HEK293 (cell line): Measurements from ENCODE around the gene DCST1.

Experiments
- CTCF ChIA-PET: fragments of 350-600 bp; formaldehyde crosslinking; extraction: SDS; loops from one replicate; lab custom pipeline; 2021; ENCODE audit warnings: antibody characterized with exemption; lab: Yijun Ruan, JAX
- POLR2A ChIA-PET: fragments of 300-600 bp; formaldehyde crosslinking; extraction: SDS; loops from one replicate; lab custom pipeline; 2020; ENCODE audit warnings: antibody characterized with exemption, inconsistent platforms; lab: Yijun Ruan, JAX
- H3K27ac ChIP-seq: fragments of 200-500 bp; sonication (Bioruptor generic); 2 replicates; pipeline ENCODE4 v1.5.1; 2014; ENCODE audit warnings: low read depth, low read length, control low read depth, inconsistent platforms; ENCODE audit errors: extremely low read depth
- H3K36me3 ChIP-seq, 2 experiments: fragments of 200-500 bp in 1 of 2; sonication (Bioruptor generic) in 1 of 2; 1 replicate in 1 of 2; 2 replicates in 1 of 2; pipeline ENCODE4 v1.5.1; 2014 to 2017; ENCODE audit warnings: inconsistent platforms in 2 of 2, low read length in 2 of 2; ENCODE audit not compliant: control insufficient read depth in 2 of 2, insufficient read depth in 1 of 2
- H3K4me1 ChIP-seq: fragments of 200-500 bp; sonication (Bioruptor generic); 2 replicates; pipeline ENCODE4 v1.5.1; 2014; ENCODE audit warnings: mild to moderate bottlenecking, low read length, inconsistent platforms; ENCODE audit not compliant: control insufficient read depth, insufficient read depth
- H3K4me3 ChIP-seq: 2 replicates; pipeline ENCODE4 v1.5.1; 2011; ENCODE audit warnings: low read depth, mild to moderate bottlenecking, control low read depth, low read length, moderate library complexity
- H3K9me3 ChIP-seq: fragments of 200-500 bp; sonication (Bioruptor generic); 2 replicates; pipeline ENCODE4 v1.5.1; 2014; ENCODE audit warnings: low read depth, low read length, inconsistent platforms; ENCODE audit not compliant: control insufficient read depth, insufficient read depth
- BCL11A ChIP-seq: fragments of 450-650 bp; formaldehyde crosslinking; IDR thresholded peaks from 2 replicates; pipeline ENCODE4 v1.5.1; 2016; ENCODE audit warnings: low read depth, missing biosample characterization, missing genetic modification characterization
- CTCF ChIP-seq: fragments of 450-650 bp; formaldehyde crosslinking; IDR thresholded peaks from 2 replicates; pipeline ENCODE4 v1.5.1; 2016; ENCODE audit warnings: missing biosample characterization, missing genetic modification characterization
- GLIS1 ChIP-seq: fragments of 450-650 bp; formaldehyde crosslinking; IDR thresholded peaks from 2 replicates; pipeline ENCODE4 v1.5.1; 2016; ENCODE audit warnings: missing biosample characterization, missing genetic modification characterization
- IKZF3 ChIP-seq: fragments of 450-650 bp; IDR thresholded peaks from 2 replicates; pipeline ENCODE4 v1.5.0; 2018; ENCODE audit warnings: missing biosample characterization, mild to moderate bottlenecking, missing genetic modification characterization, moderate library complexity
- KLF10 ChIP-seq: fragments of 450-650 bp; IDR thresholded peaks from 2 replicates; pipeline ENCODE4 v1.5.1; 2018; ENCODE audit warnings: missing biosample characterization, mild to moderate bottlenecking, missing genetic modification characterization
- MZF1 ChIP-seq: fragments of 450-650 bp; formaldehyde crosslinking; IDR thresholded peaks from 2 replicates; pipeline ENCODE4 v1.5.1; 2017; ENCODE audit warnings: missing biosample characterization, missing genetic modification characterization, borderline replicate concordance
- YY1 ChIP-seq: fragments of 450-650 bp; formaldehyde crosslinking; IDR thresholded peaks from 2 replicates; pipeline ENCODE4 v1.5.1; 2018; ENCODE audit warnings: missing biosample characterization, missing genetic modification characterization
- YY2 ChIP-seq: fragments of 450-650 bp; formaldehyde crosslinking; IDR thresholded peaks from 2 replicates; pipeline ENCODE4 v1.5.1; 2016; ENCODE audit warnings: missing biosample characterization, missing genetic modification characterization
- ZBTB10 ChIP-seq: fragments of 450-650 bp; formaldehyde crosslinking; IDR thresholded peaks from 2 replicates; pipeline ENCODE4 v1.5.1; 2016; ENCODE audit warnings: missing biosample characterization, missing genetic modification characterization
- ZBTB48 ChIP-seq: fragments of 450-650 bp; formaldehyde crosslinking; IDR thresholded peaks from 2 replicates; pipeline ENCODE4 v1.5.1; 2016; ENCODE audit warnings: missing biosample characterization, missing genetic modification characterization
- ZBTB7A ChIP-seq: fragments of 450-650 bp; formaldehyde crosslinking; IDR thresholded peaks from 2 replicates; pipeline ENCODE4 v1.5.1; 2016; ENCODE audit warnings: low read depth, missing biosample characterization, missing genetic modification characterization
- ZNF248 ChIP-seq: fragments of 450-650 bp; formaldehyde crosslinking; IDR thresholded peaks from 2 replicates; pipeline ENCODE4 v1.5.1; 2017; ENCODE audit warnings: missing biosample characterization, missing genetic modification characterization
- ZNF561 ChIP-seq: fragments of 450-650 bp; IDR thresholded peaks from 2 replicates; pipeline ENCODE4 v1.5.1; 2018; ENCODE audit warnings: missing biosample characterization, missing genetic modification characterization, borderline replicate concordance
- ZNF76 ChIP-seq: fragments of 450-650 bp; formaldehyde crosslinking; IDR thresholded peaks from 2 replicates; pipeline ENCODE4; 2016; ENCODE audit warnings: low read depth, missing biosample characterization, missing genetic modification characterization, borderline replicate concordance
- ZNF791 ChIP-seq: fragments of 450-650 bp; formaldehyde crosslinking; IDR thresholded peaks from 2 replicates; pipeline ENCODE4 v1.5.1; 2016; ENCODE audit warnings: missing biosample characterization, missing genetic modification characterization
- ZSCAN30 ChIP-seq: fragments of 450-650 bp; IDR thresholded peaks from 2 replicates; pipeline ENCODE4 v1.5.1; 2018; ENCODE audit warnings: missing biosample characterization, mild to moderate bottlenecking, missing genetic modification characterization, moderate library complexity
- TF ChIP-seq, protein P1 (sequence below): fragments of 450-650 bp; formaldehyde crosslinking; IDR thresholded peaks from 2 replicates; pipeline ENCODE4 v1.5.1; 2016; ENCODE audit warnings: missing biosample characterization, missing genetic modification characterization
- TF ChIP-seq, protein P2 (sequence below): fragments of 450-650 bp; formaldehyde crosslinking; IDR thresholded peaks from 2 replicates; pipeline ENCODE4 v1.5.1; 2016; ENCODE audit warnings: missing biosample characterization, missing genetic modification characterization
- TF ChIP-seq, protein P3 (sequence below): fragments of 450-650 bp; formaldehyde crosslinking; IDR thresholded peaks from 2 replicates; pipeline ENCODE4 v1.5.1; 2016; ENCODE audit warnings: missing biosample characterization, missing genetic modification characterization, borderline replicate concordance

Gene DCST1

DNA sequence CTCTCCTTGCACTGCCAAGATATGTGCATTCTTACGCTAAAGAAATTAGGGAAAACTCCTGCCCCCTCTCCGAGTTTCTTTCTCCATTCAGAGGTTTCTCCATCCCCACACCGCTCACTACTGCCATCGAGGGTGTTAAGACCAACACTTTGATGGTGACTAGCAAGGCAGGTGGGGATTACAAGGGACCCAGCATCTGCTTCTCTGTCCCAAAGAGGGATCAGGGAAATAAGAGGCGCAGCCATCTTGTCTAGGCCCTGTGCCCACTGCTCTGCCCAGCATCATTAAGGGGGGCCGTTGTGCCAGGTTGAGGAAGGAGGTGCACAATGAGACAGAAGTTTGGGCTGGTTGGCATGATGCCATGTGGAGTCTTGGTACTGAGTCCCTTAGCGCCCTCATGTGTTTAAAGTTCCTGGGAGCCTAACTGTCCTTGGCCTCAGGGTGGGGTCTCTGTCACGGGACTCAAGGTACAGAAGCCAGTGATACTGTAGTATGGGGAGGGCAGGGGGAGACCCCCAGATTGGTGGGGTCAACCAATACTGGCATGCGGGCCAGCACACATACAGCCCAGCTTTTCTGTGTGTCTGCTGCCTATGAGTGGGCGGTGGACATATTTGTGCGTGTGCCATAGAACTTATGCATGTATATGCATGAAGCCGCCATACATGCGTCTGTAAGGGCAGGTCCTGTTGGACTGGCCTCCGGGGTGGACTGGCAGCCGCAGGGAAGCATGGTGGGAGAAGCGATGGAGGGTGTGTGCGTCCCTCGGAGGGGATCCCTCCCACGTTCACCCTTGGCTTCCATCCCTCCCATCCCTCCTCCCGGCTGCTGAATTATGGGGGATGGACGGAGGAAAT lies 50.5 kb downstream of the DCST1 start (continued):
- peak; percentile 33 for TF ChIP-seq CTCF (tag by site-specific recombination)
- TF ChIP-seq ZBTB7A (tag by site-specific recombination) = 0 out of 2 replicates have a peak, but pooled peaks have one; percentile 38
- peak; percentile 14; the same call in 1 of the 2 replicates for TF ChIP-seq ZBTB48 (tag by site-specific recombination)
- TF ChIP-seq YY2 (tag by site-specific recombination) = peak; percentile 75
- TF ChIP-seq ZBTB10 = 0 out of 2 replicates have a peak, but pooled peaks have one; percentile 21
- TF ChIP-seq GLIS1 (tag by site-specific recombination) = peak; percentile 76

DNA sequence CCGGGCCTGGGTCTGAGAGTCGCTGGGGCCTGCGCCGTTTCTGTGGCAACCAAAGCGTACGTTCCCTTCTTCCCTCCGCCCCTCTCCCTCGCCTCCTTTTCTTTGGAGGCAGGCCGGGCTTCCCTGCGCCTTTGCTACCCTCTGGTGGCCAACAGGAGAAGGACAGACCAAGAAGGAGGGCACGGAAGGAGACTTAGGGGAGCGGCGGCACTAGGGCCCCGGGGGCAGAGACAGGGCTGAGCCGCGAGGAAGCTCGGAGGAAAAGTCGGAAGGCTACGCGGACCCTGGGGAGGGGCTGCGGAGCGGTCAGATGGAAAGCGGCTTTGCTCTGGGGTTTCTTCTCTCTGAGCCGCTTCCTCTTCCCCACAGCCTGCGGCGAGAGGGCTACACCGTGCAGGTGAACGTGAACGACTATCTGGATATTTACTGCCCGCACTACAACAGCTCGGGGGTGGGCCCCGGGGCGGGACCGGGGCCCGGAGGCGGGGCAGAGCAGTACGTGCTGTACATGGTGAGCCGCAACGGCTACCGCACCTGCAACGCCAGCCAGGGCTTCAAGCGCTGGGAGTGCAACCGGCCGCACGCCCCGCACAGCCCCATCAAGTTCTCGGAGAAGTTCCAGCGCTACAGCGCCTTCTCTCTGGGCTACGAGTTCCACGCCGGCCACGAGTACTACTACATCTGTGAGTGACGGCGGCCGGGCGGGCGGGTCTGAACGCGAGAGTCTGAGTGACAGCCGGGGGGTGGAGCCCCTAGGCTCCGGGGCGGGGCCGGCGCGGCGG lies 51.3 kb downstream of the DCST1 start:
- Histone ChIP-seq H3K4me3 (peak overlapping the region; percentile 78), H3K4me1 (peaks cover 10% of the 10 kb centered on the region), H3K27ac (peak overlapping the region; percentile 61; the same call in 1 of the 2 replicates)
- peak; percentile 52; the same call in 1 of the 2 replicates for TF ChIP-seq ZNF561 (tag by site-specific recombination)
- TF ChIP-seq, protein P1, sequence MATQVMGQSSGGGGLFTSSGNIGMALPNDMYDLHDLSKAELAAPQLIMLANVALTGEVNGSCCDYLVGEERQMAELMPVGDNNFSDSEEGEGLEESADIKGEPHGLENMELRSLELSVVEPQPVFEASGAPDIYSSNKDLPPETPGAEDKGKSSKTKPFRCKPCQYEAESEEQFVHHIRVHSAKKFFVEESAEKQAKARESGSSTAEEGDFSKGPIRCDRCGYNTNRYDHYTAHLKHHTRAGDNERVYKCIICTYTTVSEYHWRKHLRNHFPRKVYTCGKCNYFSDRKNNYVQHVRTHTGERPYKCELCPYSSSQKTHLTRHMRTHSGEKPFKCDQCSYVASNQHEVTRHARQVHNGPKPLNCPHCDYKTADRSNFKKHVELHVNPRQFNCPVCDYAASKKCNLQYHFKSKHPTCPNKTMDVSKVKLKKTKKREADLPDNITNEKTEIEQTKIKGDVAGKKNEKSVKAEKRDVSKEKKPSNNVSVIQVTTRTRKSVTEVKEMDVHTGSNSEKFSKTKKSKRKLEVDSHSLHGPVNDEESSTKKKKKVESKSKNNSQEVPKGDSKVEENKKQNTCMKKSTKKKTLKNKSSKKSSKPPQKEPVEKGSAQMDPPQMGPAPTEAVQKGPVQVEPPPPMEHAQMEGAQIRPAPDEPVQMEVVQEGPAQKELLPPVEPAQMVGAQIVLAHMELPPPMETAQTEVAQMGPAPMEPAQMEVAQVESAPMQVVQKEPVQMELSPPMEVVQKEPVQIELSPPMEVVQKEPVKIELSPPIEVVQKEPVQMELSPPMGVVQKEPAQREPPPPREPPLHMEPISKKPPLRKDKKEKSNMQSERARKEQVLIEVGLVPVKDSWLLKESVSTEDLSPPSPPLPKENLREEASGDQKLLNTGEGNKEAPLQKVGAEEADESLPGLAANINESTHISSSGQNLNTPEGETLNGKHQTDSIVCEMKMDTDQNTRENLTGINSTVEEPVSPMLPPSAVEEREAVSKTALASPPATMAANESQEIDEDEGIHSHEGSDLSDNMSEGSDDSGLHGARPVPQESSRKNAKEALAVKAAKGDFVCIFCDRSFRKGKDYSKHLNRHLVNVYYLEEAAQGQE (tag by site-specific recombination) = peak; percentile 35
- peak; percentile 78 for TF ChIP-seq KLF10 (tag by site-specific recombination)
- peak; percentile 87; the same call in 1 of the 2 replicates for TF ChIP-seq ZNF76
- no peak for TF ChIP-seq BCL11A (tag by site-specific recombination)
- TF ChIP-seq, protein P2, sequence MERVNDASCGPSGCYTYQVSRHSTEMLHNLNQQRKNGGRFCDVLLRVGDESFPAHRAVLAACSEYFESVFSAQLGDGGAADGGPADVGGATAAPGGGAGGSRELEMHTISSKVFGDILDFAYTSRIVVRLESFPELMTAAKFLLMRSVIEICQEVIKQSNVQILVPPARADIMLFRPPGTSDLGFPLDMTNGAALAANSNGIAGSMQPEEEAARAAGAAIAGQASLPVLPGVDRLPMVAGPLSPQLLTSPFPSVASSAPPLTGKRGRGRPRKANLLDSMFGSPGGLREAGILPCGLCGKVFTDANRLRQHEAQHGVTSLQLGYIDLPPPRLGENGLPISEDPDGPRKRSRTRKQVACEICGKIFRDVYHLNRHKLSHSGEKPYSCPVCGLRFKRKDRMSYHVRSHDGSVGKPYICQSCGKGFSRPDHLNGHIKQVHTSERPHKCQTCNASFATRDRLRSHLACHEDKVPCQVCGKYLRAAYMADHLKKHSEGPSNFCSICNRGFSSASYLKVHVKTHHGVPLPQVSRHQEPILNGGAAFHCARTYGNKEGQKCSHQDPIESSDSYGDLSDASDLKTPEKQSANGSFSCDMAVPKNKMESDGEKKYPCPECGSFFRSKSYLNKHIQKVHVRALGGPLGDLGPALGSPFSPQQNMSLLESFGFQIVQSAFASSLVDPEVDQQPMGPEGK (tag by site-specific recombination) = peak; percentile 92
- TF ChIP-seq IKZF3 = peak; percentile 98
- TF ChIP-seq, protein P3, sequence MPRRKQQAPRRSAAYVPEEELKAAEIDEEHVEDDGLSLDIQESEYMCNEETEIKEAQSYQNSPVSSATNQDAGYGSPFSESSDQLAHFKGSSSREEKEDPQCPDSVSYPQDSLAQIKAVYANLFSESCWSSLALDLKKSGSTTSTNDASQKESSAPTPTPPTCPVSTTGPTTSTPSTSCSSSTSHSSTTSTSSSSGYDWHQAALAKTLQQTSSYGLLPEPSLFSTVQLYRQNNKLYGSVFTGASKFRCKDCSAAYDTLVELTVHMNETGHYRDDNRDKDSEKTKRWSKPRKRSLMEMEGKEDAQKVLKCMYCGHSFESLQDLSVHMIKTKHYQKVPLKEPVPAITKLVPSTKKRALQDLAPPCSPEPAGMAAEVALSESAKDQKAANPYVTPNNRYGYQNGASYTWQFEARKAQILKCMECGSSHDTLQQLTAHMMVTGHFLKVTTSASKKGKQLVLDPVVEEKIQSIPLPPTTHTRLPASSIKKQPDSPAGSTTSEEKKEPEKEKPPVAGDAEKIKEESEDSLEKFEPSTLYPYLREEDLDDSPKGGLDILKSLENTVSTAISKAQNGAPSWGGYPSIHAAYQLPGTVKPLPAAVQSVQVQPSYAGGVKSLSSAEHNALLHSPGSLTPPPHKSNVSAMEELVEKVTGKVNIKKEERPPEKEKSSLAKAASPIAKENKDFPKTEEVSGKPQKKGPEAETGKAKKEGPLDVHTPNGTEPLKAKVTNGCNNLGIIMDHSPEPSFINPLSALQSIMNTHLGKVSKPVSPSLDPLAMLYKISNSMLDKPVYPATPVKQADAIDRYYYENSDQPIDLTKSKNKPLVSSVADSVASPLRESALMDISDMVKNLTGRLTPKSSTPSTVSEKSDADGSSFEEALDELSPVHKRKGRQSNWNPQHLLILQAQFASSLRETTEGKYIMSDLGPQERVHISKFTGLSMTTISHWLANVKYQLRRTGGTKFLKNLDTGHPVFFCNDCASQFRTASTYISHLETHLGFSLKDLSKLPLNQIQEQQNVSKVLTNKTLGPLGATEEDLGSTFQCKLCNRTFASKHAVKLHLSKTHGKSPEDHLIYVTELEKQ = peak; percentile 36; the same call in 1 of the 2 replicates
- peak; percentile 47; the same call in 1 of the 2 replicates for TF ChIP-seq MZF1 (tag by site-specific recombination)
- TF ChIP-seq ZNF791 (tag by site-specific recombination) = no peak
- TF ChIP-seq ZSCAN30 (tag by site-specific recombination) = peak; percentile 94
- 0 out of 2 replicates have a peak, but pooled peaks have one; percentile 18 for TF ChIP-seq YY1 (tag by site-specific recombination)
- TF ChIP-seq ZNF248 (tag by site-specific recombination) = no peak

More for the DNA sequence above, 51.3 kb downstream of the DCST1 start:
- ChIA-PET CTCF (interaction anchor here (0.5 to 4.5 kb wide), 58 partner anchors 9 to 543 kb away, joined by 3 to 117 read pairs (median 4); partner anchors contain the start of genes ADAM15, EFNA4, KRTCAP2 and PBXIP1), POLR2A (interaction anchor here (0.6 to 1.6 kb wide), 12 partner anchors 21 to 174 kb away, joined by 3 to 9 read pairs (median 3); partner anchors contain the start of genes ADAM15, DPM3, EFNA1 and EFNA4)
- Histone ChIP-seq H3K36me3 (no peaks in the 10 kb centered on the region), H3K9me3 (no peaks in the 10 kb centered on the region)
